Activated T-helper 17 cell treated with anti-CD3 and anti-CD28 coated beads, Interleukin-2, amount 50 U/mL, for 72 hours (primary cell): ENCODE results near the gene LSM14A. TPM values are rescaled to one million over a fixed set of nuclear protein-coding genes. Genes with fewer than 3 reads are reported as not detected.
"Not testable (repeated sequence)": the region's sequence is repeated elsewhere in the genome, so short reads cannot be mapped to it uniquely, and the experiment has no call there.

Experiments
- ATAC-seq: fragments of 150-1000 bp; cut with Tn5 transposase; replicated peaks from 2 replicates; pipeline ENCODE4 v1.10.0; 2021; ENCODE audit warnings: mild to moderate bottlenecking, moderate library complexity
- H3K27ac Mint-ChIP-seq: one replicate; pipeline ENCODE4 v1.8.0; 2022; ENCODE audit warnings: mixed read lengths
- H3K27me3 Mint-ChIP-seq: one replicate; pipeline ENCODE4 v1.8.0; 2022; ENCODE audit warnings: mixed read lengths
- H3K36me3 Mint-ChIP-seq: one replicate; pipeline ENCODE4 v1.8.0; 2022; ENCODE audit warnings: low read depth, mild to moderate bottlenecking, mixed read lengths
- H3K4me1 Mint-ChIP-seq: one replicate; pipeline ENCODE4 v1.8.0; 2022; ENCODE audit warnings: mixed read lengths
- H3K4me3 Mint-ChIP-seq: one replicate; pipeline ENCODE4 v1.8.0; 2022; ENCODE audit warnings: mild to moderate bottlenecking, mixed read lengths
- H3K9me3 Mint-ChIP-seq: one replicate; pipeline ENCODE4 v1.8.0; 2022; ENCODE audit warnings: mixed read lengths
- total RNA-seq, 2 donors: library from RNA; stranded (reverse); gene quantifications; one replicate each; pipeline ENCODE4 v1.2.3, GENCODE V29; 2022

Gene LSM14A
- total RNA-seq, 2 donors from 2014 or later = 88.5 to 105 TPM

DNA sequence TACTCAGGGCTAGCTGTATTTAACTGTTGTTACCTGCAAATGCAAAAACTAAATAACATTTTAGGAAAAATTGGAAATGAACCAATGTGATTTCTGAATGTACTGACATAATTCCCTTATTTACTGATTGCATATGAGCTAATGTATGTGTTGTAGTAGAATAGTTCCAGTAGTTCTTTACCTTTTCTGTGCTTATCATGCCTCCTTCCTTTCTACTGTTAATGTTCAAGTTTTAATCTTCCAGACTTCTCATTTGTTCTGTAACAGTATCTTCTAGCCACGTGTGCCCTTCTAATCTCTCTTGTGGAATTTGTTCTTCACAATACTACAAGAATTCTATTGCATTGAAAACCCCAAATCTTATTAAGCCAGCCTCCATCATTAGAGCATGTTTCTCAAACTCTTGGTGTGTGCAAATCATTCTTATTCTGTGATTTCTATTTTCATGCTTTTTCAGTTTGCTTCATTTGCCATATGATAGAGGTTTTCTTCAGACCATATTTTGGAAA is 17.7 kb downstream of the LSM14A start:
- Mint-ChIP-seq H3K36me3 (peaks cover 43% of the 10 kb centered on the region), H3K27ac (peak overlapping the region; percentile 4), H3K4me3 (peak overlapping the region; percentile 22), H3K4me1 (peaks cover 45% of the 10 kb centered on the region), H3K9me3 (no peaks in the 10 kb centered on the region), H3K27me3 (no peaks in the 10 kb centered on the region)
- ATAC-seq = no peak

DNA sequence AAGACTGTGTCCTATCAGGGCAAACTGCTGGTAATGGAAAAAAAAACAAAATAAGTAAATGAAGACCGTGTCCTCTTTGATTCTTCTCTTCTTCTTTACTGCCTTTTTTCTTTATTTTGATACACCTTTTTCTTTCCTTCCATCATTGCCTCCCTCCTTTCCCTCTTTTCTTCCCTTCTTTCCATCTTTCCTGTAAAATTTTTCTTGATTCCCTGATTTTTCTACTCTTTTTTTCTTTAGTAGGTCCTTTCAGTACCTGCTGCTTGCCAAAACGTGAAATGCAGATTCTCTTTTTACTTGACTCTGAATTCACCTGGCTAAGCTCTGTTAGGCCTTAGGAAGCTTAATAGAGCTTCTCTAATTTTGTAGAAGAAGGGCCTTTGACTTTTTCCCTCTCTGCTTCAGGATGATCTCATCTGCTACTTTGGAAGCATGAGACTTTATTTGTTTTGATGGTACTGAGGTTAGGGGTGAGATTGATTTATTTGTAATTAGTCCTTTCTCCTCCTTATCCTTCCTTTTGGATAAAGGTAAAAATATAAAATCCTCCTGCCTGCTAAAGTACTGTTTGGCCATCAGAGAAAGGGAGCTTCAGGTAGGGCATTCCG is 19.2 kb downstream of the LSM14A start:
- H3K27me3 Mint-ChIP-seq = no peaks in the 10 kb centered on the region
- peaks cover 32% of the 10 kb centered on the region for H3K4me1 Mint-ChIP-seq
- no peaks in the 10 kb centered on the region for H3K9me3 Mint-ChIP-seq
- peak overlapping the region; percentile 36 for H3K4me3 Mint-ChIP-seq
- H3K27ac Mint-ChIP-seq = peak overlapping the region; percentile 80
- H3K36me3 Mint-ChIP-seq = peaks cover 50% of the 10 kb centered on the region
- ATAC-seq = no peak

DNA sequence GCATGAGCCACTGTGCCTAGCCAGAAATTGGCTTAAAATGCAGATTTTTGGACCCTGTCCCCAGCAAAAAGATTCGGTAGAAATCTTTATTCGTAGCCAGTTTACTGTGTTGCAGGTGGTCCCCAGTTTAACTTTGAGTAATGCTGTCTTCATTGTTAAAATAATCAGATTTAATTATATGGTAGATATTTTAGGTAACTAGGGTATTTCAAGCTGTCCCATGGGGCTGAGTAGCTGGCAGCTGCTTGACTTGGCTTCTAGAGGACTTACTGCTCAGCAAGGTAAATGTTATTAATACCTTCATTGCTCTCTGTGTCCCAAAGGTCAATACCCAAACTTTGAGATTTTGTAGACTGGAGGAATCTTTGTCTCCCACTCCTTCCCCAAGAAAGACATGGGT is 21.1 kb downstream of the LSM14A start:
- Mint-ChIP-seq H3K4me1 (peaks cover 27% of the 10 kb centered on the region), H3K36me3 (peaks cover 62% of the 10 kb centered on the region), H3K27ac (peak overlapping the region; percentile 5), H3K4me3 (no peak overlapping the region), H3K9me3 (no peaks in the 10 kb centered on the region), H3K27me3 (no peaks in the 10 kb centered on the region)
- no peak for ATAC-seq

DNA sequence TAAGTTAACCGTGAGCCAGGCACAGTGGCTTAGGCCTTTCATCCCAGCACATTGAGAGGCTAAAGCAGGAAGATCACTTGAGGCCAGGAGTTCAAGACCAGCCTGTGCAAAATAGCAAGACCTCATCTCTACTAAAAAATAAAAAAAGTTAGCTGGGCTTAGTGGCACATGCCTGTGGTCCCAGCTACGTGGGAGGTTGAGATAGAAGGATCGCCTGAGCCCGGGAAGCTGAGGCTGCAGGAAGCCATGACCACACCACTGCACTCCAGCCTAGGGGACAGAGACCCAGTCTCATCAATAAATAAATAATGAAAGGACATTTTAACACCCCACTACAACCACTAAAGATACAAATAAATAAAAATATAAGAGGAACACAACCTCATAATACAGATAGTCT is 21.6 kb downstream of the LSM14A start:
- H3K27me3 Mint-ChIP-seq = no peaks in the 10 kb centered on the region
- H3K9me3 Mint-ChIP-seq = no peaks in the 10 kb centered on the region
- ATAC-seq = no peak
- peak overlapping the region; percentile 5 for H3K27ac Mint-ChIP-seq
- H3K4me1 Mint-ChIP-seq = peaks cover 23% of the 10 kb centered on the region
- no peak overlapping the region for H3K4me3 Mint-ChIP-seq
- peaks cover 67% of the 10 kb centered on the region for H3K36me3 Mint-ChIP-seq

DNA sequence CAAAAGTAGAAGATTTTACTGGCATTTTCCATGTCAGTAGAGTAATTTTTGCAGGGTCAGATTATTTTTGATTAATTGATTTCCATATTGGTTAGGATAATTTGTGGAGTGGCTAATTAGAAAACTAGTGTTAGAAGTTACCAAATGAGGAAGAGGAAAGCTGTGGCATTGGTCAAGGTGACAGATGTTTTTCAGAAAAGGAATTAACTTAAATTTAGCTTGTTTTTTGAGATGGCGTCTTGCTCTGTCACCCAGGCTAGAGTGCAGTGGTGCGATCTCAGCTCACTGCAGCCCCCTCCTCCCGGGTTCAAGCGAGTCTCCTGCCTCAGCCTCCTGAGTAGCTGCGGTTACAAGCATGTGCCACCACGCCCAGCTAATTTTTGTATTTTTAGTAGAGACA is 28.8 kb downstream of the LSM14A start:
- ATAC-seq = no peak
- no peak overlapping the region for H3K27ac Mint-ChIP-seq
- peaks cover 94% of the 10 kb centered on the region for H3K36me3 Mint-ChIP-seq
- H3K4me1 Mint-ChIP-seq = peaks cover 12% of the 10 kb centered on the region
- no peaks in the 10 kb centered on the region for H3K27me3 Mint-ChIP-seq
- H3K4me3 Mint-ChIP-seq = no peak overlapping the region
- no peaks in the 10 kb centered on the region for H3K9me3 Mint-ChIP-seq

DNA sequence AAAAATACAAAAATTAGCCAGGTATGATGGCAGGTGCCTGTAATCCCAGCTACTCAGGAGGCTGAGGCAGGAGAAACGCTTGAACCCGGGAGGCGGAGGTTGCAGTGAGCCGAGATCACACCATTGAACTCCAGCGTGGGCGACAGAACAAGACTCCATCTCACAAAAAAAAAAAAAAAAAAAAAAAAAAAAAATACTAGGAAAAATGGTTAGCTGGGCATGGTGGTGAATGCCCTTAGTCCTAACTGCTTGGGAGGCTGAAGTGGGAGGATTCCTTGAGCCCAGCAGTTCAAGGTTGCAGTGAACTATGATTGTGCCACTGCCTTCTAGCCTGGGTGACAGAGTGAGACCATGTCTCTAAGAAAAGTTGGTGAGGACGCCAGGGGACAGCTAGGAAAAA is 33.0 kb downstream of the LSM14A start:
- not testable (repeated sequence) for H3K4me1 Mint-ChIP-seq, ATAC-seq, H3K27me3 Mint-ChIP-seq, H3K27ac Mint-ChIP-seq, H3K9me3 Mint-ChIP-seq, H3K4me3 Mint-ChIP-seq
- peaks cover 98% of the 10 kb centered on the region for H3K36me3 Mint-ChIP-seq

DNA sequence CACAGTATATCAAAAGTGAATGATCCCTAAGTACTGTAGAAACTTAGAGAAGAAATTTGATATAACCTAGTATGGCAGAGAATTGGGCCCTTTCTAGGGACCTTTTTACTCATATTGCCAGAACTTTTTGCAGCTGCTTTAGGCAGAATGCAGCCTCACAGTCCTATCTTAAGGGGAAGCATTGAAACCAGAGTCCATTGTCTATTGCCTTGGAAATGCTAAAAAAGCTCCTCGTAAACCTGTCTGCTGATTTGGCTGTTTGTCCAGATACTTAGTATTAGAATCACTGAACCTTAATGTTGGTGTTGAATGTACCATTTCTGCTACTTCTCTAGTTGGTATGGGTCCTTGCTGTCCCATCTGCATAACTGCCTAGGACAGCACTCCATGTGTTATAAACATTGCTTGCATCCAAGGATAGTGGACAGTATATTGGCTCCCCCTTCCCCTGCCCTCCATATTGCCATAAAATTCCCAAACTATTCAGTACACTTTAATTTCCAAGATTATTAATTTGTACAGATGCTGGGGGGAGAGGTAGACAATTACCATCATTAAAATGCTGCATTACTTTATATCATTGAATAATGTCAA is 36.1 kb downstream of the LSM14A start:
- Mint-ChIP-seq H3K36me3 (peaks cover 96% of the 10 kb centered on the region), H3K27ac (no peak overlapping the region), H3K4me3 (no peak overlapping the region), H3K9me3 (no peaks in the 10 kb centered on the region), H3K4me1 (peaks cover 5% of the 10 kb centered on the region), H3K27me3 (no peaks in the 10 kb centered on the region)
- ATAC-seq = no peak

DNA sequence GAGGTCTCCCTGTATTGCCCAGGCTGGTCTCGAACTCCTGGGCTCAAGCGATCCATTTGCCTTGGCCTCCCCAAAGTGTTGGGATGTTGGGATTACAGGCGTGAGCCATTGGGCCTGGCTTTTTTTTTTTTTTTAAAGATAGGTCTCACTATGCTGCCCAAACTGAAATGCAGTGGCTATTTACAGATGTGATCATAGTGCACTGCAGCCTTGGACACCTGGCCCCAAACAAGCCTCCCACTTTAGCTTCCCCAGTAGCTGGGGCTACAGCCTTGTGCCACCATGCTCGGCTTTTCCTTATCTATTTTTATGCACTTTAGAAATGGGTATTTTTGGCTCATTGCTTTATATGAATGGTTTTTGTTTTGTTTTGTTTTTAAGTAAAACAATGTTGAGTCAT is 37.4 kb downstream of the LSM14A start:
- ATAC-seq = no peak
- Mint-ChIP-seq H3K4me1 (no peaks in the 10 kb centered on the region), H3K4me3 (no peak overlapping the region), H3K36me3 (peaks cover 95% of the 10 kb centered on the region), H3K27ac (no peak overlapping the region), H3K9me3 (no peaks in the 10 kb centered on the region), H3K27me3 (no peaks in the 10 kb centered on the region)

DNA sequence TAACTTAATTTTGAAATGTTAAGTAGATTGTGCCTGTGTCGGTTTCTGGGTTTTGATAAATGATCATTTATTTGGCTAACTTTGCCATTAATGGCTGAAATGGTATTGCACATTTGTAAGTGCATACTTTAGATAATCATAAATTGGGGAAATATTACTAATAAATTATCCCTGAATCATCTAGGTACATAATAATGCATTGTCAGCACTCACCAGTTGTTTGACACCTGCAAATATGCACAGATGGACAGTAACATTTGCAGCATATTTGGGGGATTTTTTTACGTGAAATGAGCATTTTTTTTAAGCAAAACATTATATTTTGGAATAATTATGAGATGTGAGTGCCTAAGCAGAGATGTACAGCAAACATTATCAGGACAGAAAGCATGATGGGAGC is 41.0 kb downstream of the LSM14A start:
- no peak overlapping the region for H3K4me3 Mint-ChIP-seq
- peaks cover 5% of the 10 kb centered on the region for H3K4me1 Mint-ChIP-seq
- H3K9me3 Mint-ChIP-seq = no peaks in the 10 kb centered on the region
- no peak for ATAC-seq
- H3K27me3 Mint-ChIP-seq = no peaks in the 10 kb centered on the region
- peaks cover 90% of the 10 kb centered on the region for H3K36me3 Mint-ChIP-seq
- H3K27ac Mint-ChIP-seq = no peak overlapping the region

DNA sequence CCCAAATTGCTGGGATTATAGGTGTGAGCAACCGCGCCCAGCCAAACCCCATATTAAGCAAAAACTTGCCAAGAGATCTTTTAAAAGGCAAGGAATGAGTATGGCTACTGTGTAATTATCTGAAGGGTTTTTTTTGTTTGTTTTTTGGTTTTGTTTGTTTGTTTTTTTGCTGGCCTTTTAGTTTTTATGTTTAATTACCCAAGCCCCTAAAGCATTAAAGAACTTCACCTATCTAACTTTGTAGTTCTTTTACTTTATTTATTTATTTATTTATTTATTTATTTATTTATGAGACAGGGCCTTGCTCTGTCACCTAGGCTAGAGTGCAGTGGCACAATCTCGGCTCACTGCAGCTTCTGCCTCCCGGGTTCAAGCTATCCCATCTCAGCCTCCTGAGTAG is 41.7 kb downstream of the LSM14A start:
- peaks cover 11% of the 10 kb centered on the region for H3K4me1 Mint-ChIP-seq
- peaks cover 90% of the 10 kb centered on the region for H3K36me3 Mint-ChIP-seq
- H3K4me3 Mint-ChIP-seq = no peak overlapping the region
- no peak for ATAC-seq
- no peak overlapping the region for H3K27ac Mint-ChIP-seq
- H3K27me3 Mint-ChIP-seq = no peaks in the 10 kb centered on the region
- H3K9me3 Mint-ChIP-seq = no peaks in the 10 kb centered on the region

DNA sequence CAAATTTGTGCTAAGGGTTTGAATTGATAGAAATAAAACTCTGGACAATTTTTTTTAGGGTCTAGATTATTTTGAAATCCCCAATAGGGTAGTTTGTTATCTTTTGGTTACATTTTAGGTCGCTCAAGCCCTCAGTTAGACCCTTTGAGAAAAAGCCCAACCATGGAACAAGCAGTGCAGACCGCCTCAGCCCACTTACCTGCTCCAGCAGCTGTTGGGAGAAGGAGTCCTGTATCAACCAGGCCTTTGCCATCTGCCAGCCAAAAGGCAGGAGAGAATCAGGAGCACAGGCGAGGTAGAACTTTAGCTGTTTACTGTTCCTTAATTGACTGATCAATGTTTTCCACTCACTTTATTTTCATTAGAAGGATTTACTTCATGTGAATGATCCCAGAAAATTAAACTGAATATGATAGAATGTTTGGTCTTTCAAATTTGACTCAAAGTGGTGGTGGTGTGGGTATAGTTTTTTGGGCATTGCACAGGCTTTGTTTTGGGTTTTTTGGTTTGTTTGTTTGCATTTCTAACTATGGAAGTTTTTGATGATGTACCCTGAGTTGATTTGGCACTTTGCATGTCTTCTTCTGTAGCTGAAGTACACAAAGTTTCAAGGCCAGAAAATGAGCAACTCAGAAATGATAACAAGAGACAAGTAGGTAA is 42.8 kb downstream of the LSM14A start:
- Mint-ChIP-seq H3K4me1 (peaks cover 11% of the 10 kb centered on the region), H3K27ac (peak overlapping the region; percentile 10), H3K27me3 (no peaks in the 10 kb centered on the region), H3K36me3 (peaks cover 89% of the 10 kb centered on the region), H3K4me3 (no peak overlapping the region), H3K9me3 (no peaks in the 10 kb centered on the region)
- ATAC-seq = no peak

DNA sequence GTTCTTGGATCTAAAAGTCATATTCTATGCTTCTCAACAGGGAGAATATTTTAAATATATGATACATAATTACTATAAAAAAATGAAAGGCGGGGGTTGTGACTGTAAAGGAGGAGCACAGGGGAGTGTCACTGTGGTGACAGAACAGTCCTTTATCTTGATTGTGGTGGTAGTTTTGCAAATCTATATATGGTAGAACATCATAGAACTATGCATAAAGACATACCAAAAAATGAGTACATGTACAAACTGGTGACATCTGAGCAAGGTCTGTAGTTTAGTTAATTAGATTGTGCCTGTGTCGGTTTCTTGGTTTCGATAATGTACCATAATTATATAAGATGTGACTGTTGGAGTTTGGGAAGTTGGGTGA is 43.3 kb downstream of the LSM14A start:
- Mint-ChIP-seq H3K9me3 (no peaks in the 10 kb centered on the region), H3K4me1 (peaks cover 15% of the 10 kb centered on the region), H3K27me3 (no peaks in the 10 kb centered on the region), H3K4me3 (no peak overlapping the region), H3K36me3 (peaks cover 89% of the 10 kb centered on the region), H3K27ac (no peak overlapping the region)
- no peak for ATAC-seq

DNA sequence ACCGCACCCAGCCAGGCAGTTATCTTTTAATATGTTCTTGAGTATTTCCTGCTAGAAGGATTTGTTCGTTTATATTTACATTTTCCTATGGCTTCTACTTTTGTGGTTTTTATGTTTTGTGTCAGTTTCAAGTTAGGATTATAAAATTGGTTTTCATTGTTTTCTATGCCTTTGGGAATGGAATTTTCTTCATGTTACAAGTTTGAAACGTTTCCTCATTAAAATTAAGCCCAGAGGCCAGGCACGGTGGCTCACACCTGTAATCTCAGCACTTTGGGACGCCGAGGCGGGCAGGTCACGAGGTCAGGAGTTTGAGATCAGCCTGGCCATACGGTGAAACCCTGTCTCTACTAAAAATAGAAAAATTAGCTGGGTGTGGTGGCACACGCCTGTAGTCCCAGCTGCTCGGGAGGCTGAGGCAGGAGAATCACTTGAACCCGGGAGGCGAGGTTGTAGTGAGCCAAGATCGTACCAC is 44.5 kb downstream of the LSM14A start:
- not testable (repeated sequence) for H3K9me3 Mint-ChIP-seq, ATAC-seq, H3K27ac Mint-ChIP-seq, H3K4me3 Mint-ChIP-seq, H3K27me3 Mint-ChIP-seq
- H3K36me3 Mint-ChIP-seq = peaks cover 89% of the 10 kb centered on the region
- peaks cover 15% of the 10 kb centered on the region for H3K4me1 Mint-ChIP-seq

DNA sequence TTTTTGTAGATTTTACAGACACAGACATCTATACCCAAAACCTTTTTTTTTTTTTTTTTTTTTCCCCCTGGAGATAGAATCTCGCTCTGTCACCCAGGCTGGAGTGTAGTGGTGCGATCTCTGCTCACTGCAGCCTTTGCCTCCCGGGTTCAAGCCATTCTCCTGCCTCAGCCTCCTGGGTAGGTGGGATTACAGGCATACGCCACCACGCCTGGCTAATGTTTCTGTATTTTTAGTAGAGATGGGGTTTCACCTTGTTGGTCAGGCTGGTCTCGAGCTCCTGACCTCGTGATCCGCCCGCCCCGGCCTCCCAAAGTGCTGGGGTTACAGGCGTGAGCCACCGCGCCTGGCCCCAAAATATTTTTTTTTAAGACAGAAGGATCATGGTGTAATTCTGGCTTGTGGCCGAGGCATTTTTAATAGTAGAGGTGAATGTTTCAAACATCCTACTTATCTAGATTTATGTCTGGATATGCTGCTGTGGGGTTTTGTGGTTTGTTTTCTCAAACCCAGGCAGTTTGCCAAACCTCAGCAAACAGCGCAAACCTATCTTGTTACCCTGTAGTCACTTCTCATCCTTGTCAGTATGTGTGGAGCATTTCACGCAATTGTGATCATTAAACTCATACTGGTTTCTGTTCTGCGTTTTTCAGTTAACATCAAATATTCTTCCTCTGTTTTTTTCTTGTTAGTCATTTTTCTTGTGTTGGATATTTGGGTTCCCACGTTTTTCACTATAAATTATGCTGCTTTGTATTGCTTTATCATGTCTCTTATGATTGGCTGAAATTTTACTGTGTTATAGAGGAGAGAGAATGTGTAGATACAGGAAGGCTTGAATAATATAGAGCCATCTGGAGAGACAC is 45.9 kb downstream of the LSM14A start:
- Mint-ChIP-seq H3K27me3 (no peaks in the 10 kb centered on the region), H3K4me3 (peak overlapping the region; percentile 40), H3K36me3 (peaks cover 93% of the 10 kb centered on the region)

More for the DNA sequence above, 45.9 kb downstream of the LSM14A start:
- peaks cover 18% of the 10 kb centered on the region for H3K4me1 Mint-ChIP-seq
- H3K27ac Mint-ChIP-seq = peak overlapping the region; percentile 8
- no peaks in the 10 kb centered on the region for H3K9me3 Mint-ChIP-seq
- peak; percentile 94 for ATAC-seq
